Mesothelial cell of epicardium (in vitro differentiated cells): ENCODE measurements around the gene ADAM19. TPM values are rescaled to one million over a fixed set of nuclear protein-coding genes. Genes with fewer than 3 reads are reported as not detected.

Experiments used
- DNase-seq, 2 experiments: peaks; one replicate each; pipeline ENCODE4 v3.0.0; 2021; ENCODE audit warnings: low spot score in 2 of 2; ENCODE audit not compliant: unreplicated experiment in 2 of 2
- H3K27ac Mint-ChIP-seq: 2 replicates; pipeline ENCODE4 v1.8.0; 2021; ENCODE audit warnings: mixed read lengths
- H3K27me3 Mint-ChIP-seq: 2 replicates; pipeline ENCODE4 v1.8.0; 2021; ENCODE audit warnings: low read depth, mixed read lengths
- H3K36me3 Mint-ChIP-seq: 2 replicates; pipeline ENCODE4 v1.8.0; 2021; ENCODE audit warnings: mixed read lengths
- H3K4me1 Mint-ChIP-seq: 2 replicates; pipeline ENCODE4 v1.8.0; 2021; ENCODE audit warnings: mixed read lengths
- H3K4me3 Mint-ChIP-seq: 2 replicates; pipeline ENCODE4 v1.8.0; 2021; ENCODE audit warnings: mild to moderate bottlenecking, moderate library complexity, mixed read lengths
- H3K9me3 Mint-ChIP-seq: 2 replicates; pipeline ENCODE4 v1.8.0; 2021; ENCODE audit warnings: mixed read lengths
- CTCF ChIP-seq: fragments of 200-600 bp; sonication (generic); IDR thresholded peaks from one replicate; pipeline ENCODE4 v1.5.0; 2021; ENCODE audit warnings: antibody characterized with exemption; ENCODE audit not compliant: unreplicated experiment
- total RNA-seq: library from RNA; stranded (reverse); gene quantifications from 3 replicates; pipeline ENCODE4 v1.2.1, GENCODE V29; 2021

ADAM19 gene
- total RNA-seq, 1 donor from 2014 or later, result 19.7 TPM

- Mint-ChIP-seq H3K4me3 (no peak overlapping the region), H3K36me3 (peaks cover 16% of the 10 kb centered on the region), H3K27ac (no peak overlapping the region), H3K27me3 (no peaks in the 10 kb centered on the region), H3K9me3 (no peaks in the 10 kb centered on the region), H3K4me1 (no peaks in the 10 kb centered on the region)
- DNase-seq, result no peak
- TF ChIP-seq CTCF, result no peak
Observed at GRCh38 chr5:157478726-157479125, 96.8 kb downstream of the ADAM19 start.

GRCh38 chr5:157477814-157478494, 97.6 kb downstream of the ADAM19 start:
- Mint-ChIP-seq H3K27me3 (no peaks in the 10 kb centered on the region), H3K9me3 (no peaks in the 10 kb centered on the region), H3K4me1 (no peaks in the 10 kb centered on the region), H3K27ac (no peak overlapping the region), H3K36me3 (peaks cover 12% of the 10 kb centered on the region), H3K4me3 (no peak overlapping the region)
- DNase-seq, result no peak
- TF ChIP-seq CTCF, result no peak

DNA sequence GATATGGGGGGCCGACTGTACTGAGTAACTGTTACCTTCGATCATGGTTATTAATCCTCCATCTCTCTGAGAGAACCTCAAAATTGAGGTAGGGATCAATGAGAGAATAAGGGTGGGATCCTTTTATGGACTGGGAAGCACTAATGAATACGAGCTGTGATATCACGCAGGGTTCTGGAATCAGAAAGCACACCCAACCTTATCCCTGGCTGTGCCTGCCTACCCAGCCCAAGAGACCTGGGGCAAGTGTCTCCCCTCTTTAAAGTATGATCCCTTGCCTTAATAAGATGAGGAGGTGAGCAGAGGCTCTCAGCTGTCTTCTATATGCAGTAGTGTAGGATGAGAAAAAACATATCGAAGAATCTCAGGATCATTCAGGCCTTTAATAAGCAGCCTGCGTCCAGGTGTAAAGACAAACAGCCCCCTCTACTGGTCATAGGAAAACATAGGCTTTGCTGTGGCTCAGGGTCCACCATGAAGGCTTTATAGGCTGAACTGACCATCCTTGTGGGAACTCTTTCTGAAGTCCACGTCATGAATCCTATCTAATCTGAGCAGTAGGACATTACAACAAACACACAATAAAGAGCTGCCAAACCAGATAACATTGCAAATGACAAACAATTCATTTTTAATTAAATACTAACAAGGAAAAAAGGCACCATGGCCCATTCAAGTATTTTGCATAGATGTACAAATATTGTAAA, 98.7 kb downstream of the ADAM19 start:
- no peak for DNase-seq
- H3K27ac Mint-ChIP-seq, result no peak overlapping the region

GRCh38 chr5:157475432-157475831, 100.1 kb downstream of the ADAM19 start:
- no peak for TF ChIP-seq CTCF
- Mint-ChIP-seq H3K4me1 (no peaks in the 10 kb centered on the region), H3K27me3 (no peaks in the 10 kb centered on the region), H3K27ac (no peak overlapping the region), H3K36me3 (no peaks in the 10 kb centered on the region), H3K4me3 (no peak overlapping the region), H3K9me3 (no peaks in the 10 kb centered on the region)
- no peak for DNase-seq

More for the DNA sequence above, 98.7 kb downstream of the ADAM19 start:
- H3K36me3 Mint-ChIP-seq, result peaks cover under 1% of the 10 kb centered on the region
- no peaks in the 10 kb centered on the region for H3K9me3 Mint-ChIP-seq
- peak; percentile 68 for TF ChIP-seq CTCF
- no peaks in the 10 kb centered on the region for H3K27me3 Mint-ChIP-seq
- H3K4me3 Mint-ChIP-seq, result no peak overlapping the region
- no peaks in the 10 kb centered on the region for H3K4me1 Mint-ChIP-seq

GRCh38 chr5:157473383-157474320, 101.9 kb downstream of the ADAM19 start:
- no peak for DNase-seq
- Mint-ChIP-seq H3K27me3 (no peaks in the 10 kb centered on the region), H3K9me3 (no peaks in the 10 kb centered on the region), H3K4me3 (no peak overlapping the region), H3K4me1 (no peaks in the 10 kb centered on the region), H3K27ac (no peak overlapping the region), H3K36me3 (no peaks in the 10 kb centered on the region)
- TF ChIP-seq CTCF, result no peak
